A549 (cell line): ENCODE measurements around the gene CSN1S1. TPM values are rescaled to one million over a fixed set of nuclear protein-coding genes. Genes with fewer than 3 reads are reported as not detected.

ENCODE experiments used
- ATAC-seq, 2 experiments: fragments of 200-7000 bp in 1 of 2; fragments of >200 bp in 1 of 2; cut with Nextera tagmentation in 1 of 2; cut with Tn5 transposase in 1 of 2; 3 replicates each; pipeline versions ENCODE4 v1.8.0 to v1.9.1; 2018 to 2020; ENCODE audit warnings: mild to moderate bottlenecking in 1 of 2, moderate library complexity in 1 of 2
- CTCF ChIA-PET: fragments of 300-600 bp; sonication (Branson Sonifier 250); formaldehyde crosslinking; extraction: SDS; loops from one replicate; lab custom pipeline; 2021; ENCODE audit warnings: antibody characterized with exemption, inconsistent platforms; lab: Yijun Ruan, JAX
- POLR2A ChIA-PET: fragments of 350-600 bp; formaldehyde crosslinking; extraction: SDS; loops from one replicate; lab custom pipeline; 2021; ENCODE audit warnings: antibody characterized with exemption, inconsistent platforms; lab: Yijun Ruan, JAX
- DNase-seq, 2 experiments: peaks; one replicate each; pipeline versions ENCODE4 v3.0.0 to v3.0.0-alpha.2; 2011 to 2016; ENCODE audit warnings: low read depth in 1 of 2, low spot score in 1 of 2
- FAIRE-seq: peaks from 2 replicates; lab custom pipeline; 2011; peaks lifted over from hg19 to GRCh38; lab: Jason Lieb, UNC
- H3K27ac ChIP-seq, 2 experiments: fragments of >200 bp; sonication (Bioruptor Twin); formaldehyde crosslinking; 3 replicates each; pipeline ENCODE4 v1.5.1; 2016 to 2017
- H3K4me1 ChIP-seq: fragments of >200 bp; sonication (Bioruptor Twin); formaldehyde crosslinking; 3 replicates; pipeline ENCODE4 v1.6.1; 2016
- H3K4me2 ChIP-seq: fragments of >200 bp; sonication (Bioruptor Twin); formaldehyde crosslinking; 3 replicates; pipeline ENCODE4 v1.6.1; 2016
- H3K4me3 ChIP-seq: fragments of >200 bp; sonication (Bioruptor Twin); formaldehyde crosslinking; 3 replicates; pipeline ENCODE4 v1.5.1; 2016
- H3K9me3 ChIP-seq: fragments of >200 bp; sonication (Bioruptor Twin); formaldehyde crosslinking; 3 replicates; pipeline ENCODE4 v1.6.1; 2016
- ATOH8 ChIP-seq: fragments of 250-450 bp; sonication (Bioruptor Pico); IDR thresholded peaks from 2 replicates; pipeline ENCODE4 v1.5.0; 2020; ENCODE audit warnings: low read depth, mild to moderate bottlenecking, moderate library complexity
- BHLHE40 ChIP-seq: IDR thresholded peaks from 2 replicates; pipeline ENCODE4 v1.6.1; 2012; ENCODE audit warnings: low read depth, low read length, inconsistent platforms
- CBX8 ChIP-seq: fragments of 200-600 bp; sonication (generic); IDR thresholded peaks from 2 replicates; pipeline ENCODE4 v1.6.1; 2016
- CHD2 ChIP-seq: fragments of 150-350 bp; IDR thresholded peaks from 2 replicates; pipeline ENCODE4 v1.6.1; 2014; ENCODE audit warnings: low read length; ENCODE audit not compliant: partially characterized antibody
- FOSB ChIP-seq: fragments of 250-450 bp; sonication (Bioruptor Pico); IDR thresholded peaks from 2 replicates; pipeline ENCODE4 v1.5.0; 2020; ENCODE audit warnings: mild to moderate bottlenecking, moderate library complexity
- GATA3 ChIP-seq: IDR thresholded peaks from 2 replicates; pipeline ENCODE4 v1.6.1; 2012; ENCODE audit warnings: borderline replicate concordance
- HOXB5 ChIP-seq: fragments of 250-450 bp; sonication (Bioruptor Pico); IDR thresholded peaks from 2 replicates; pipeline ENCODE4 v1.5.0; 2020; ENCODE audit warnings: mild to moderate bottlenecking, moderate library complexity
- KDM1A ChIP-seq: fragments of 200-600 bp; sonication (generic); IDR thresholded peaks from 2 replicates; pipeline ENCODE4 v1.6.1; 2016; ENCODE audit warnings: low read depth, mild to moderate bottlenecking
- MAFK ChIP-seq: fragments of 450-650 bp; IDR thresholded peaks from 2 replicates; pipeline ENCODE4 v1.6.1; 2014; ENCODE audit not compliant: partially characterized antibody
- NFE2L2 ChIP-seq: fragments of 150-350 bp; conservative IDR thresholded peaks from 2 replicates; pipeline ENCODE4 v1.6.1; 2014; ENCODE audit warnings: low read length
- PHF8 ChIP-seq: fragments of 200-600 bp; sonication (generic); IDR thresholded peaks from 2 replicates; pipeline ENCODE4 v1.6.1; 2016; ENCODE audit warnings: low read depth, mild to moderate bottlenecking, antibody characterized with exemption, moderate library complexity, borderline replicate concordance
- POLR2AphosphoS2 ChIP-seq: conservative IDR thresholded peaks from 2 replicates; pipeline ENCODE4 v1.6.1; 2012; ENCODE audit warnings: low read length, improper control_type of control experiment, inconsistent platforms
- RCOR1 ChIP-seq: fragments of 150-350 bp; IDR thresholded peaks from 2 replicates; pipeline ENCODE4 v1.6.1; 2014; ENCODE audit warnings: antibody characterized with exemption, low read length, low read depth
- RFX5 ChIP-seq: fragments of 450-650 bp; IDR thresholded peaks from 2 replicates; pipeline ENCODE4 v1.7.1; 2014; ENCODE audit warnings: antibody characterized with exemption, mild to moderate bottlenecking, moderate library complexity
- SMC3 ChIP-seq: fragments of >200 bp; sonication (Bioruptor Twin); formaldehyde crosslinking; IDR thresholded peaks from 3 replicates; pipeline ENCODE4 v1.6.1; 2018; ENCODE audit warnings: inconsistent platforms
- TP53 ChIP-seq: fragments of 250-450 bp; sonication (Bioruptor Pico); IDR thresholded peaks from 2 replicates; pipeline ENCODE4 v1.5.0; 2021; ENCODE audit warnings: mild to moderate bottlenecking, moderate library complexity
- ZSCAN20 ChIP-seq: fragments of 250-450 bp; sonication (Bioruptor Pico); IDR thresholded peaks from 2 replicates; pipeline ENCODE4 v1.8.0; 2022; ENCODE audit warnings: mild to moderate bottlenecking, moderate library complexity
- WGBS: methylation state at CpG from one replicate; pipeline ENCODE4 v1.1.6; 2017; ENCODE audit errors: missing lambda C conversion rate; 5-methylcytosine and 5-hydroxymethylcytosine counted together
- polyA plus RNA-seq, 4 experiments: library from polyadenylated mRNA; depleted of rRNA in 3 of 4; stranded (reverse); fragments of >200 nt; fragmentation: RNase III in 1 of 4; extraction: RNeasy Plus Mini Kit Qiagen cat#74134 plus additional on column Dnase treatment in 1 of 4; gene quantifications; 2 replicates in 3 of 4; 3 replicates in 1 of 4; pipeline ENCODE4 v1.2.3, GENCODE V29; 2011 to 2017
- TF ChIP-seq, protein P1 (sequence below): fragments of 250-450 bp; sonication (Bioruptor Pico); IDR thresholded peaks from 2 replicates; pipeline ENCODE4 v1.5.0; 2021; ENCODE audit warnings: mild to moderate bottlenecking, moderate library complexity, borderline replicate concordance
- TF ChIP-seq, protein P2 (sequence below): IDR thresholded peaks from 2 replicates; pipeline ENCODE4 v1.6.1; 2012
- TF ChIP-seq, protein P3 (sequence below): fragments of >200 bp; sonication (Bioruptor Twin); formaldehyde crosslinking; IDR thresholded peaks from 3 replicates; pipeline ENCODE4 v1.6.1; 2016

The CSN1S1 gene
- polyA plus RNA-seq, 2 of the 4 experiments (the other 2 are of a cell fraction), result not detected

DNA sequence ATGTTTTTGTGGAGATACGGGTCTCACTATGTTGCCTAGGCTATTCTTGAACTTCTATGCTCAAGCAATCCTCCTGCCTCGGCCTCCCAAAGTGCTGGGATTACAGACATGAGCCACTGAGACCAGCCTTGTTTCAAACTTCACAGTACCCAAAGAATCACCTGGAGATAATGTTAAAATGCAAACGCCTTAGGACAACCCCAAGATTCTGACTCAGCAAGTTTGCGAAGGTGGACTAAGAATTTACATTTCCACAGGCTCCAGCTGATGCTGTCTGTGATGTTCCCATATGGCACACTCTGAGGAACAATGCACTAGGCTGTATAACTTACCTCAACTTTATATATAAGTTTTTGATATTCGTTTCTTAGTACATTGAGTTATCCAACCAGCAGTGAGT lies 63.9 kb downstream of the CSN1S1 start:
- WGBS, result 49% methylated on average over 5 of the region's 5 CpGs
- no peaks in the 10 kb centered on the region for H3K9me3 ChIP-seq
- TF ChIP-seq RCOR1 (no peak), FOSB (CRISPR knock-in tag) (no peak)
- TF ChIP-seq, protein P1, sequence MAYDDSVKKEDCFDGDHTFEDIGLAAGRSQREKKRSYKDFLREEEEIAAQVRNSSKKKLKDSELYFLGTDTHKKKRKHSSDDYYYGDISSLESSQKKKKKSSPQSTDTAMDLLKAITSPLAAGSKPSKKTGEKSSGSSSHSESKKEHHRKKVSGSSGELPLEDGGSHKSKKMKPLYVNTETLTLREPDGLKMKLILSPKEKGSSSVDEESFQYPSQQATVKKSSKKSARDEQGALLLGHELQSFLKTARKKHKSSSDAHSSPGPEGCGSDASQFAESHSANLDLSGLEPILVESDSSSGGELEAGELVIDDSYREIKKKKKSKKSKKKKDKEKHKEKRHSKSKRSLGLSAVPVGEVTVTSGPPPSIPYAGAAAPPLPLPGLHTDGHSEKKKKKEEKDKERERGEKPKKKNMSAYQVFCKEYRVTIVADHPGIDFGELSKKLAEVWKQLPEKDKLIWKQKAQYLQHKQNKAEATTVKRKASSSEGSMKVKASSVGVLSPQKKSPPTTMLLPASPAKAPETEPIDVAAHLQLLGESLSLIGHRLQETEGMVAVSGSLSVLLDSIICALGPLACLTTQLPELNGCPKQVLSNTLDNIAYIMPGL, result no peak
- TF ChIP-seq, all 56 proteins: peak for 0
- ChIA-PET CTCF (no interaction called here), POLR2A (no interaction called here)
- FAIRE-seq (no peak), ATAC-seq (no peak), DNase-seq (no peak)
- H3K27ac ChIP-seq, result no peak overlapping the region
- H3K4me3 ChIP-seq, result no peak overlapping the region
- no peaks in the 10 kb centered on the region for H3K4me1 ChIP-seq
- no peak overlapping the region for H3K4me2 ChIP-seq

- ATAC-seq (no peak), DNase-seq (no peak), FAIRE-seq (no peak)
- ChIA-PET CTCF (no interaction called here), POLR2A (no interaction called here)
- Histone ChIP-seq H3K27ac (no peak within 1 kb of the TSS), H3K4me3 (no peak within 1 kb of the TSS), H3K9me3 (no peaks in the 10 kb centered on the region), H3K4me2 (no peak within 1 kb of the TSS), H3K4me1 (no peaks in the 10 kb centered on the region)
- TF ChIP-seq ZSCAN20 (no peak), SMC3 (no peak), ATOH8 (no peak), HOXB5 (CRISPR knock-in tag) (no peak), MAFK (no peak), KDM1A (no peak), RFX5 (no peak), POLR2AphosphoS2 (no peak), NFE2L2 (no peak), CBX8 (no peak), TP53 (CRISPR knock-in tag) (no peak), BHLHE40 (no peak), GATA3 (no peak), PHF8 (no peak), CHD2 (no peak)
- TF ChIP-seq, protein P2, sequence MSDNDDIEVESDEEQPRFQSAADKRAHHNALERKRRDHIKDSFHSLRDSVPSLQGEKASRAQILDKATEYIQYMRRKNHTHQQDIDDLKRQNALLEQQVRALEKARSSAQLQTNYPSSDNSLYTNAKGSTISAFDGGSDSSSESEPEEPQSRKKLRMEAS, result no peak
- TF ChIP-seq, protein P3, sequence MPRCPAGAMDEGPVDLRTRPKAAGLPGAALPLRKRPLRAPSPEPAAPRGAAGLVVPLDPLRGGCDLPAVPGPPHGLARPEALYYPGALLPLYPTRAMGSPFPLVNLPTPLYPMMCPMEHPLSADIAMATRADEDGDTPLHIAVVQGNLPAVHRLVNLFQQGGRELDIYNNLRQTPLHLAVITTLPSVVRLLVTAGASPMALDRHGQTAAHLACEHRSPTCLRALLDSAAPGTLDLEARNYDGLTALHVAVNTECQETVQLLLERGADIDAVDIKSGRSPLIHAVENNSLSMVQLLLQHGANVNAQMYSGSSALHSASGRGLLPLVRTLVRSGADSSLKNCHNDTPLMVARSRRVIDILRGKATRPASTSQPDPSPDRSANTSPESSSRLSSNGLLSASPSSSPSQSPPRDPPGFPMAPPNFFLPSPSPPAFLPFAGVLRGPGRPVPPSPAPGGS, result no peak
- TF ChIP-seq, all 56 proteins: peak for 0
- 47% methylated on average over 3 of the region's 3 CpGs for WGBS
Measured at GRCh38 chr4:69995526-69996016, 64.7 kb downstream of the CSN1S1 start, which contains the start of gene STATH. Gene STATH, plus strand, starts transcription at chr4:69995966. Its CDS starts 2,472 bp downstream, at chr4:69998438.

Other genes starting within 250 kb of the CSN1S1 start
- gene SULT1B1, start 170.4 kb upstream of the CSN1S1 start, polyA plus RNA-seq (2011; rRNA removed), result 0.07 and 0.13 TPM in 2 replicates
- 0.01 TPM in 2 of 3 replicates, not detected in the other for gene SULT1B1, start 170.4 kb upstream of the CSN1S1 start, polyA plus RNA-seq (2017; fragmentation: RNase III; extraction: RNeasy Plus Mini Kit Qiagen cat#74134 plus additional on column Dnase treatment)
- gene SULT1E1, start 70.9 kb upstream of the CSN1S1 start, polyA plus RNA-seq (2011; rRNA removed), result 0.08 TPM in 1 of 2 replicates, not detected in the other
- not detected in 3 replicates for gene SULT1E1, start 70.9 kb upstream of the CSN1S1 start, polyA plus RNA-seq (2017; fragmentation: RNase III; extraction: RNeasy Plus Mini Kit Qiagen cat#74134 plus additional on column Dnase treatment)
- not detected in 2 replicates for gene CSN2, start 34.7 kb downstream of the CSN1S1 start, polyA plus RNA-seq (2011; rRNA removed)
- not detected in 3 replicates for gene CSN2, start 34.7 kb downstream of the CSN1S1 start, polyA plus RNA-seq (2017; fragmentation: RNase III; extraction: RNeasy Plus Mini Kit Qiagen cat#74134 plus additional on column Dnase treatment)
- not detected in 2 replicates for gene STATH, start 64.9 kb downstream of the CSN1S1 start, polyA plus RNA-seq (2011; rRNA removed)
- not detected in 3 replicates for gene STATH, start 64.9 kb downstream of the CSN1S1 start, polyA plus RNA-seq (2017; fragmentation: RNase III; extraction: RNeasy Plus Mini Kit Qiagen cat#74134 plus additional on column Dnase treatment)
- not detected in 2 replicates for gene HTN3, start 97.4 kb downstream of the CSN1S1 start, polyA plus RNA-seq (2011; rRNA removed)
- gene HTN3, start 97.4 kb downstream of the CSN1S1 start, polyA plus RNA-seq (2017; fragmentation: RNase III; extraction: RNeasy Plus Mini Kit Qiagen cat#74134 plus additional on column Dnase treatment), result not detected in 3 replicates
- not detected in 2 replicates for gene HTN1, start 119.4 kb downstream of the CSN1S1 start, polyA plus RNA-seq (2011; rRNA removed)
- not detected in 3 replicates for gene HTN1, start 119.4 kb downstream of the CSN1S1 start, polyA plus RNA-seq (2017; fragmentation: RNase III; extraction: RNeasy Plus Mini Kit Qiagen cat#74134 plus additional on column Dnase treatment)
- not detected in 2 replicates for gene PRR27, start 223.2 kb downstream of the CSN1S1 start, polyA plus RNA-seq (2011; rRNA removed)
- gene PRR27, start 223.2 kb downstream of the CSN1S1 start, polyA plus RNA-seq (2017; fragmentation: RNase III; extraction: RNeasy Plus Mini Kit Qiagen cat#74134 plus additional on column Dnase treatment), result not detected in 3 replicates